Ishikawa (cell line): ENCODE measurements around the gene NBEAL2.

Experiments used
- REST ChIP-seq: IDR thresholded peaks from 2 replicates; pipeline ENCODE4 v1.6.1; 2012; ENCODE audit warnings: low read depth, mild to moderate bottlenecking
- TAF1 ChIP-seq: IDR thresholded peaks from 2 replicates; pipeline ENCODE4 v1.6.1; 2012; ENCODE audit warnings: low read depth, mild to moderate bottlenecking
- YY1 ChIP-seq: IDR thresholded peaks from 2 replicates; pipeline ENCODE4 v1.6.1; 2012; ENCODE audit warnings: low read depth

GRCh38 chr3:46946856-46947545 lies 32.5 kb upstream of the NBEAL2 start:
- TF ChIP-seq REST (no peak), TAF1 (no peak), YY1 (no peak)
